Mucosa of descending colon (tissue), 3 donors: Measurements from ENCODE around the gene ZNF512. TPM values are rescaled to one million over a fixed set of nuclear protein-coding genes. Genes with fewer than 3 reads are reported as not detected.
"Not testable (repeated sequence)": the region's sequence is repeated elsewhere in the genome, so short reads cannot be mapped to it uniquely, and the experiment has no call there.

Experiments
- ATAC-seq: fragments of 200-7000 bp; cut with Tn5 transposase; one replicate; pipeline ENCODE4 v1.9.1; 2020; ENCODE audit warnings: mild to moderate bottlenecking, moderate library complexity
- DNase-seq, 3 donors: peaks; one replicate each; pipeline ENCODE4 v3.0.0-alpha.2; 2020
- H3K36me3 ChIP-seq: fragments of 200-600 bp; one replicate; pipeline ENCODE4 v1.8.0; 2021; ENCODE audit warnings: low read depth, mild to moderate bottlenecking
- H3K4me1 ChIP-seq: fragments of 200-600 bp; one replicate; pipeline ENCODE4 v1.8.0; 2021; ENCODE audit warnings: low read depth, mild to moderate bottlenecking
- H3K4me3 ChIP-seq: fragments of 200-600 bp; one replicate; pipeline ENCODE4 v1.8.0; 2021; ENCODE audit warnings: mild to moderate bottlenecking
- H3K9me3 ChIP-seq: fragments of 200-600 bp; one replicate; pipeline ENCODE4 v1.8.0; 2021; ENCODE audit warnings: mild to moderate bottlenecking
- intact Hi-C, 2 donors: fragments of 100-400 bp; cut with DNase I in 1 of 2; cut with micrococcal nuclease in 1 of 2; formaldehyde crosslinking; loops; one replicate each; pipeline versions ENCODE4 v1.11.0 to v1.11.1; 2022; cut with DNase I, micrococcal nuclease
- total RNA-seq, 3 donors: library from RNA; stranded (reverse); fragmentation: NEBNext Ultra II Directional in 2 of 3; extraction: Animal tissue kit (Norgen Biotek cat#: 25700) in 2 of 3; gene quantifications; one replicate each; pipeline versions ENCODE4 v1.2.1 to v1.2.4, GENCODE V29; 2021 to 2023
- TF ChIP-seq, protein P1 (sequence below): fragments of 200-600 bp; IDR thresholded peaks from one replicate; pipeline ENCODE4 v1.8.0; 2022; ENCODE audit warnings: antibody characterized with exemption, mild to moderate bottlenecking
- donor health status: DM: no; HTN: no; CAD: no; lungs with moderate emphysema.
- donor health status: DM: no; HTN: no; CAD: no.
- donor health status: DM: no; HTN: yes; CAD: no.

Gene ZNF512
- total RNA-seq, 3 donors from 2014 or later = 14.4 to 37.8 (median 19.7) TPM

GRCh38 chr2:27549303-27549702, 33.5 kb upstream of the ZNF512 start:
- no peak for DNase-seq
- Histone ChIP-seq H3K4me3 (no peak overlapping the region), H3K36me3 (no peaks in the 10 kb centered on the region), H3K9me3 (no peaks in the 10 kb centered on the region), H3K4me1 (no peaks in the 10 kb centered on the region)
- intact Hi-C loops = no loop called here
- TF ChIP-seq, protein P1, sequence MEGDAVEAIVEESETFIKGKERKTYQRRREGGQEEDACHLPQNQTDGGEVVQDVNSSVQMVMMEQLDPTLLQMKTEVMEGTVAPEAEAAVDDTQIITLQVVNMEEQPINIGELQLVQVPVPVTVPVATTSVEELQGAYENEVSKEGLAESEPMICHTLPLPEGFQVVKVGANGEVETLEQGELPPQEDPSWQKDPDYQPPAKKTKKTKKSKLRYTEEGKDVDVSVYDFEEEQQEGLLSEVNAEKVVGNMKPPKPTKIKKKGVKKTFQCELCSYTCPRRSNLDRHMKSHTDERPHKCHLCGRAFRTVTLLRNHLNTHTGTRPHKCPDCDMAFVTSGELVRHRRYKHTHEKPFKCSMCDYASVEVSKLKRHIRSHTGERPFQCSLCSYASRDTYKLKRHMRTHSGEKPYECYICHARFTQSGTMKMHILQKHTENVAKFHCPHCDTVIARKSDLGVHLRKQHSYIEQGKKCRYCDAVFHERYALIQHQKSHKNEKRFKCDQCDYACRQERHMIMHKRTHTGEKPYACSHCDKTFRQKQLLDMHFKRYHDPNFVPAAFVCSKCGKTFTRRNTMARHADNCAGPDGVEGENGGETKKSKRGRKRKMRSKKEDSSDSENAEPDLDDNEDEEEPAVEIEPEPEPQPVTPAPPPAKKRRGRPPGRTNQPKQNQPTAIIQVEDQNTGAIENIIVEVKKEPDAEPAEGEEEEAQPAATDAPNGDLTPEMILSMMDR = no peak
- no peak for ATAC-seq

DNA sequence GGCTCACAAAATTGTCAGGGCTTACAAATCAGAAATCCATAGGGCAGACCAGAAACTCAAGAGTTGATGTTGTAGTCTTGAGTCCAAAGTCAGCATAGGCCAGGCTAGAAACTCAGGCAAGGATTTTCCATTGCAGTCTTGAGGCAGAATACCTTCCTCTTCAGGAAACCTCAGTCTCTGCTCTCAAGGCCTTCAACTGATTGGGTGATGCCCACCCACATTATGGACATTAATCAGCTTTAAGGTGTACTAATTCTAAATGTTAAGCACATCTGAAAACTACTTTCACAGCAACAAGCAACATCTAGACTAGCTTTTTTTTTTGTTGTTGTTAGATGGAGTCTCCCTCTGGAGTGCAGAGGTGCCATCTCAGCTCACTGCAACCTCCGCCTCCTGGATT, 31.3 kb upstream of the ZNF512 start:
- Histone ChIP-seq H3K4me3 (no peak overlapping the region), H3K4me1 (no peaks in the 10 kb centered on the region), H3K9me3 (no peaks in the 10 kb centered on the region), H3K36me3 (no peaks in the 10 kb centered on the region)
- DNase-seq (no peak), ATAC-seq (no peak)
- TF ChIP-seq, protein P1 = no peak
- intact Hi-C loops = no loop called here

- intact Hi-C loops = no loop called here
- ATAC-seq = no peak
- TF ChIP-seq, protein P1 = no peak
- Histone ChIP-seq H3K4me1 (no peaks in the 10 kb centered on the region), H3K9me3 (no peaks in the 10 kb centered on the region), H3K4me3 (no peak overlapping the region), H3K36me3 (no peaks in the 10 kb centered on the region)
- no peak for DNase-seq
Measured at GRCh38 chr2:27552941-27553340, 29.9 kb upstream of the ZNF512 start.

GRCh38 chr2:27554451-27554850, 28.4 kb upstream of the ZNF512 start:
- H3K4me1 ChIP-seq, H3K4me3 ChIP-seq, ATAC-seq, intact Hi-C loops, H3K9me3 ChIP-seq, H3K36me3 ChIP-seq, DNase-seq: not testable (repeated sequence)

DNA sequence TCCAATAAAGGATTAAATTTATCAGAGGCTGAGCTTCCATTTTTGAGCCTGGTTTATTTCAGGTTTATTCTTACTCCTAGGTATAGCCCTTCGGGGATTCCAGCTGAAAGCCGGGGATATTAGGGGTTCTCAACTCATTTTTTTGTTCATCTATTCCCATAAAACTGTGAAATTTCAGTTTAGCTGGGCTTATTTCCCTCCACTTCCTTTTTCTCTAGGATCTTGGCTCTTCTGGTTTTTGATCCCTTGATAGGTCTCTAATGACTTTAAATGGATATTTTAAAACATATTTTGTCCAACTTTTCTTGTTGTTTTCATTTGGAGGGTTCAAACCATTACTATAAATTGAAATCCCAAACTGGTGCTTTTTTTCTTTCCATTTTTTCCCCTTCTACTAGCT, 23.6 kb upstream of the ZNF512 start:
- no peak overlapping the region for H3K4me3 ChIP-seq
- DNase-seq (no peak), ATAC-seq (no peak)
- no peaks in the 10 kb centered on the region for H3K4me1 ChIP-seq
- no peaks in the 10 kb centered on the region for H3K9me3 ChIP-seq
- no peaks in the 10 kb centered on the region for H3K36me3 ChIP-seq
- TF ChIP-seq, protein P1 = no peak
- intact Hi-C loops = no loop called here

GRCh38 chr2:27561060-27561459, 21.8 kb upstream of the ZNF512 start:
- intact Hi-C loops = no loop called here
- no peak overlapping the region for H3K4me3 ChIP-seq
- DNase-seq (no peak), ATAC-seq (no peak)
- TF ChIP-seq, protein P1 = no peak
- no peaks in the 10 kb centered on the region for H3K4me1 ChIP-seq
- H3K9me3 ChIP-seq = no peaks in the 10 kb centered on the region
- no peaks in the 10 kb centered on the region for H3K36me3 ChIP-seq
